ENCODE measurements around the gene SETBP1. TPM values are rescaled to one million over a fixed set of nuclear protein-coding genes. Genes with fewer than 3 reads are reported as not detected.

SETBP1 gene
- polyA plus RNA-seq, 2 donors = 1.5 to 1.6 TPM

- Histone ChIP-seq H3K4me1 (ENCODE audit: control insufficient read depth in 2 of 2, insufficient read depth in 2 of 2, low read length in 1 of 2) (peaks cover 4 to 5% of the 10 kb centered on the region in 2 donors), H3K4me3 (ENCODE audit: low read depth in 1 of 2, low read length in 2 of 2) (no peak overlapping the region), H3K27me3 (ENCODE audit: control insufficient read depth in 1 of 2, insufficient read depth in 2 of 2, low read length in 2 of 2) (no peaks in the 10 kb centered on the region), H3K27ac (ENCODE audit: low read depth in 2 of 2, low read length in 1 of 2) (peak overlapping the region in 1 of 2 donors; percentile 3), H3K9me3 (ENCODE audit: control insufficient read depth in 2 of 2, insufficient read depth in 1 of 2, low read depth in 1 of 2, low read length in 1 of 2) (no peaks in the 10 kb centered on the region), H3K36me3 (ENCODE audit: control insufficient read depth in 2 of 2, insufficient read depth in 2 of 2, low read length in 1 of 2) (no peaks in the 10 kb centered on the region)
- 74 to 77% methylated on average over 4 of the region's 4 CpGs for WGBS, 2 donors
Measured at GRCh38 chr18:44916429-44917207, 235.9 kb downstream of the SETBP1 start.

DNA sequence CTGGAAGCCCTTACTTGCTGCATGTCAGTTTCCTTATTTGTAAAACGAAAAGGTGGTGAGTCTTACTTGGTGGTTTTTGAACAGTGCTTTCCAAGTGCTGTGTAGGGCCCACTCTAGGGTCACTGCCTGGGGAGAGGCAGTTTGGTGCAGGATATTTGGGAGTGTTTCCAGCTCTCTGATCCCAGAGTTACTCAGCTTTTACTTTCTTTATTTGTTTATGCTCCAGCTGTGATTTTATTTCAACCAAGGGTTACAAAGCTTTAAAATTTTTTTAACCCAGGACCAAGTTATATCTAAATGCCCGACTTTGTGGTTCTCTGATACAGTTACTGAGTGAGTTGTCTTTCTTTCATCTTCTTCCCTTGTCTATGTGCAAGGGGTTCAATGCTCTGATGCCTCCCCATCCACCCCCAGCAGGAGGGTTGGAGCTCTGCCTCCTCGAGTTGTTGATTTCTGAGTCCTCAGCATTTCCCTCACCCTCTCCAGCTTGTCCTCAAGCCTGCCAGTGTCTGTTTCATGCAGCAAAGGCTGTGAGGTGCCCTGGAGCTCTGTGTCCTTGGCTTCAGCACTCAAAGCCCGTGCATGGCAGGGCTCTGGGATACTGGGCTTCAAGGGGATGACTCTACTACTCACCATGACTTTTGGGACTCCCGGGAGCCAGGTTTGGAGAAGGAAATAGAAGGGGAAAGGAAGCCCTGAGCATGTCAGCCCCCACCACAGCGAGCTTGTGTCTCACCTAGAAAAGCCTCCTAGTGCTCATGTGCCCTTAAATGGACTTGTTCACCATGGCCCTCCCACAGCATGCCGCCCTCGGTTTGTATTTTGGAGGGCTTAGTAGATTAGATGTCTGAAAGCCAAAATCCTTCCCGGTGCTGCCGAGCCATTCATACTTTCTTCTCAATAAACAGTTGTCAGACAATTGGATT lies 236.8 kb downstream of the SETBP1 start:
- peak overlapping the region in 1 of 2 donors; percentile 51 for H3K27ac ChIP-seq (ENCODE audit: low read depth in 2 of 2, low read length in 1 of 2)
- H3K4me3 ChIP-seq (ENCODE audit: low read depth in 1 of 2, low read length in 2 of 2) = no peak overlapping the region
- H3K4me1 ChIP-seq (ENCODE audit: control insufficient read depth in 2 of 2, insufficient read depth in 2 of 2, low read length in 1 of 2) = peaks cover 3 to 5% of the 10 kb centered on the region in 2 donors
- H3K9me3 ChIP-seq (ENCODE audit: control insufficient read depth in 2 of 2, insufficient read depth in 1 of 2, low read depth in 1 of 2, low read length in 1 of 2) = no peaks in the 10 kb centered on the region
- H3K27me3 ChIP-seq (ENCODE audit: control insufficient read depth in 1 of 2, insufficient read depth in 2 of 2, low read length in 2 of 2) = no peaks in the 10 kb centered on the region
- 50 to 55% methylated on average over 10 of the region's 10 CpGs for WGBS, 2 donors
- no peaks in the 10 kb centered on the region for H3K36me3 ChIP-seq (ENCODE audit: control insufficient read depth in 2 of 2, insufficient read depth in 2 of 2, low read length in 1 of 2)

- Histone ChIP-seq H3K4me1 (ENCODE audit: control insufficient read depth in 2 of 2, insufficient read depth in 2 of 2, low read length in 1 of 2) (peaks cover 3 to 5% of the 10 kb centered on the region in 2 donors), H3K36me3 (ENCODE audit: control insufficient read depth in 2 of 2, insufficient read depth in 2 of 2, low read length in 1 of 2) (no peaks in the 10 kb centered on the region), H3K27ac (ENCODE audit: low read depth in 2 of 2, low read length in 1 of 2) (no peak overlapping the region), H3K27me3 (ENCODE audit: control insufficient read depth in 1 of 2, insufficient read depth in 2 of 2, low read length in 2 of 2) (no peaks in the 10 kb centered on the region), H3K4me3 (ENCODE audit: low read depth in 1 of 2, low read length in 2 of 2) (no peak overlapping the region), H3K9me3 (ENCODE audit: control insufficient read depth in 2 of 2, insufficient read depth in 1 of 2, low read depth in 1 of 2, low read length in 1 of 2) (no peaks in the 10 kb centered on the region)
- WGBS, 2 donors = 76 to 84% methylated on average over 4 of the region's 4 CpGs
Measured at GRCh38 chr18:44918142-44918476, 237.4 kb downstream of the SETBP1 start.

GRCh38 chr18:44920441-44920840 lies 239.8 kb downstream of the SETBP1 start:
- Histone ChIP-seq H3K27me3 (ENCODE audit: control insufficient read depth in 1 of 2, insufficient read depth in 2 of 2, low read length in 2 of 2) (no peaks in the 10 kb centered on the region), H3K36me3 (ENCODE audit: control insufficient read depth in 2 of 2, insufficient read depth in 2 of 2, low read length in 1 of 2) (no peaks in the 10 kb centered on the region), H3K9me3 (ENCODE audit: control insufficient read depth in 2 of 2, insufficient read depth in 1 of 2, low read depth in 1 of 2, low read length in 1 of 2) (no peaks in the 10 kb centered on the region), H3K4me3 (ENCODE audit: low read depth in 1 of 2, low read length in 2 of 2) (no peak overlapping the region), H3K4me1 (ENCODE audit: control insufficient read depth in 2 of 2, insufficient read depth in 2 of 2, low read length in 1 of 2) (peaks cover 0 to 3% of the 10 kb centered on the region in 2 donors), H3K27ac (ENCODE audit: low read depth in 2 of 2, low read length in 1 of 2) (no peak overlapping the region)
- WGBS, 2 donors = 81 to 89% methylated on average over 4 of the region's 4 CpGs

DNA sequence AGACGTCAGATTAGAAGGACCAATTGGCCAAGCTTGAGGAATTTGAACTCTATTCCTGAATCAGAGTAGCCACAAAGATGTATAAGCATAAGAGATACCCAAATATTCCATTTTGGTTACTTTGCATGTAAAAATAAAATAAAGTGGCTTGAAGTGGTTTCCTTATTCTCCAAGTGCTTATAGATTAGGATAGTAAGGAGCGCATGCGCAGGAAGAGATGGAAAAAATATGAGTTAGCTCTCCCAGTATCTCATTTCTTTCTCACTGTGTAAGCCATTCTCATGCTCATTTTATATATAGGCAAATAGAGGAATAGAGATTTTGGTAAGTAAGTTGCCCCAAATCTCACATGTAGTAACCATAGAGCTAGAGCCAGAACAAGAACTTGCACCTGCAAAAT lies 241.3 kb downstream of the SETBP1 start:
- WGBS, 2 donors = 94 to 95% methylated on average over 3 of the region's 3 CpGs
- Histone ChIP-seq H3K27me3 (ENCODE audit: control insufficient read depth in 1 of 2, insufficient read depth in 2 of 2, low read length in 2 of 2) (no peaks in the 10 kb centered on the region), H3K9me3 (ENCODE audit: control insufficient read depth in 2 of 2, insufficient read depth in 1 of 2, low read depth in 1 of 2, low read length in 1 of 2) (no peaks in the 10 kb centered on the region), H3K4me3 (ENCODE audit: low read depth in 1 of 2, low read length in 2 of 2) (no peak overlapping the region), H3K4me1 (ENCODE audit: control insufficient read depth in 2 of 2, insufficient read depth in 2 of 2, low read length in 1 of 2) (peaks cover 0 to 3% of the 10 kb centered on the region in 2 donors), H3K36me3 (ENCODE audit: control insufficient read depth in 2 of 2, insufficient read depth in 2 of 2, low read length in 1 of 2) (no peaks in the 10 kb centered on the region), H3K27ac (ENCODE audit: low read depth in 2 of 2, low read length in 1 of 2) (no peak overlapping the region)

GRCh38 chr18:44922968-44923367 lies 242.3 kb downstream of the SETBP1 start:
- Histone ChIP-seq H3K27ac (ENCODE audit: low read depth in 2 of 2, low read length in 1 of 2) (no peak overlapping the region), H3K27me3 (ENCODE audit: control insufficient read depth in 1 of 2, insufficient read depth in 2 of 2, low read length in 2 of 2) (no peaks in the 10 kb centered on the region), H3K36me3 (ENCODE audit: control insufficient read depth in 2 of 2, insufficient read depth in 2 of 2, low read length in 1 of 2) (no peaks in the 10 kb centered on the region), H3K9me3 (ENCODE audit: control insufficient read depth in 2 of 2, insufficient read depth in 1 of 2, low read depth in 1 of 2, low read length in 1 of 2) (no peaks in the 10 kb centered on the region), H3K4me1 (ENCODE audit: control insufficient read depth in 2 of 2, insufficient read depth in 2 of 2, low read length in 1 of 2) (no peaks in the 10 kb centered on the region), H3K4me3 (ENCODE audit: low read depth in 1 of 2, low read length in 2 of 2) (no peak overlapping the region)
- 95 to 96% methylated on average over 2 of the region's 2 CpGs for WGBS, 2 donors

GRCh38 chr18:44924785-44925499 lies 244.3 kb downstream of the SETBP1 start:
- H3K27ac ChIP-seq (ENCODE audit: low read depth in 2 of 2, low read length in 1 of 2) = no peak overlapping the region
- WGBS, 2 donors = 43 to 49% methylated on average over 6 of the region's 6 CpGs

DNA sequence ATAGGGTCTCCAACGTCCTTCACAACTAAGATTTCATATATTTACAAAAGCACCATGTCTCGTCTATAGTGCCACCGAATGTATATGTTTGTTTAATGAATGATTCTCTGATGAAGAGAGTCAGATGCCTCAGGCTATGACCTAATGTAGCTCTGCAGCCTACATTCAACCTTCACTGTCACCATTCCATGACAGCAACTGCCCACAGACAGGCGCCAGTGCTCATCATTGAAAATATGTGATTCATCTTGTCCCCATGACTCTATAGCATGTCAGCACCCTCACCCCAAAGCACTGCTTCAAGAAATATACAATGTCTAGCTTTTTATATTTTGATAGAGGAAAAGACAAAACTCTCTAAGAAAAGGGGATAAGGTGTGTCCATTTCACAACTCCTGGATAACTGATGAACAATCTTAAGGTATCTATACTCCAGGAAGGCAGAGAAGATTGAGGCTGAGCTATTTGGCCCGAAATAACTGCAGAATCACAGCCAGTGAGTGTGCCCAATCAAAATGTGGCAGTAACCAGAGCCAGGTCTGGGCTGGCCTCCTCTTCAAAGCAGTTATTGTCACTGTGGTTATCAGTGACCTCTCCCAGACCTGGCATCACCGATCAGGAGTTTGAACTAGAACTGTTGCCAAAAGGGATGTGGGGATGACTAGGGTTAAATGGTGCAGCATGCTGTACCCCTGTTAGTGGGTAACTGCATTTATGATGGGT lies 246.6 kb downstream of the SETBP1 start:
- Histone ChIP-seq H3K9me3 (ENCODE audit: control insufficient read depth in 2 of 2, insufficient read depth in 1 of 2, low read depth in 1 of 2, low read length in 1 of 2) (no peaks in the 10 kb centered on the region), H3K27me3 (ENCODE audit: control insufficient read depth in 1 of 2, insufficient read depth in 2 of 2, low read length in 2 of 2) (no peaks in the 10 kb centered on the region), H3K4me3 (ENCODE audit: low read depth in 1 of 2, low read length in 2 of 2) (no peak overlapping the region), H3K27ac (ENCODE audit: low read depth in 2 of 2, low read length in 1 of 2) (no peak overlapping the region), H3K36me3 (ENCODE audit: control insufficient read depth in 2 of 2, insufficient read depth in 2 of 2, low read length in 1 of 2) (no peaks in the 10 kb centered on the region), H3K4me1 (ENCODE audit: control insufficient read depth in 2 of 2, insufficient read depth in 2 of 2, low read length in 1 of 2) (no peaks in the 10 kb centered on the region)
- 73 to 78% methylated on average over 6 of the region's 6 CpGs for WGBS, 2 donors

More at GRCh38 chr18:44924785-44925499, 244.3 kb downstream of the SETBP1 start:
- H3K9me3 ChIP-seq (ENCODE audit: control insufficient read depth in 2 of 2, insufficient read depth in 1 of 2, low read depth in 1 of 2, low read length in 1 of 2) = no peaks in the 10 kb centered on the region
- H3K4me1 ChIP-seq (ENCODE audit: control insufficient read depth in 2 of 2, insufficient read depth in 2 of 2, low read length in 1 of 2) = no peaks in the 10 kb centered on the region
- no peak overlapping the region for H3K4me3 ChIP-seq (ENCODE audit: low read depth in 1 of 2, low read length in 2 of 2)
- H3K36me3 ChIP-seq (ENCODE audit: control insufficient read depth in 2 of 2, insufficient read depth in 2 of 2, low read length in 1 of 2) = no peaks in the 10 kb centered on the region
- no peaks in the 10 kb centered on the region for H3K27me3 ChIP-seq (ENCODE audit: control insufficient read depth in 1 of 2, insufficient read depth in 2 of 2, low read length in 2 of 2)

GRCh38 chr18:44934901-44935300 lies 254.2 kb downstream of the SETBP1 start:
- Histone ChIP-seq H3K4me3 (ENCODE audit: low read depth in 1 of 2, low read length in 2 of 2) (no peak overlapping the region), H3K27me3 (ENCODE audit: control insufficient read depth in 1 of 2, insufficient read depth in 2 of 2, low read length in 2 of 2) (no peaks in the 10 kb centered on the region), H3K4me1 (ENCODE audit: control insufficient read depth in 2 of 2, insufficient read depth in 2 of 2, low read length in 1 of 2) (peaks cover 0 to 2% of the 10 kb centered on the region in 2 donors), H3K9me3 (ENCODE audit: control insufficient read depth in 2 of 2, insufficient read depth in 1 of 2, low read depth in 1 of 2, low read length in 1 of 2) (peaks cover 0 to 4% of the 10 kb centered on the region in 2 donors), H3K36me3 (ENCODE audit: control insufficient read depth in 2 of 2, insufficient read depth in 2 of 2, low read length in 1 of 2) (no peaks in the 10 kb centered on the region), H3K27ac (ENCODE audit: low read depth in 2 of 2, low read length in 1 of 2) (no peak overlapping the region)
- WGBS, 2 donors = 84 to 90% methylated on average over 2 of the region's 2 CpGs
